Left ventricle myocardium inferior (tissue), 1 donor: ENCODE measurements around the gene L2HGDH. TPM values are rescaled to one million over a fixed set of nuclear protein-coding genes. Genes with fewer than 3 reads are reported as not detected.
A peak's percentile ranks its signal among the peaks of the same experiment; 100 is the strongest.

Source experiments
- DNase-seq: peaks from one replicate; pipeline ENCODE4 v3.0.0-alpha.2; 2020
- H3K27ac ChIP-seq: fragments of 200-600 bp; replicated peaks from 2 replicates; pipeline ENCODE4 v1.8.0; 2021
- H3K27me3 ChIP-seq: fragments of 200-600 bp; 2 replicates; pipeline ENCODE4 v1.8.0; 2021; ENCODE audit warnings: low read depth
- H3K36me3 ChIP-seq: fragments of 200-600 bp; 2 replicates; pipeline ENCODE4 v1.8.0; 2021
- H3K4me1 ChIP-seq: fragments of 200-600 bp; 2 replicates; pipeline ENCODE4 v1.8.0; 2021
- H3K4me3 ChIP-seq: fragments of 200-600 bp; 2 replicates; pipeline ENCODE4 v1.8.0; 2021; ENCODE audit warnings: mild to moderate bottlenecking, moderate library complexity
- H3K9me3 ChIP-seq: fragments of 200-600 bp; replicated peaks from 2 replicates; pipeline ENCODE4 v1.8.0; 2021
- CTCF ChIP-seq: fragments of 200-600 bp; IDR thresholded peaks from 2 replicates; pipeline ENCODE4 v1.8.0; 2021; ENCODE audit warnings: antibody characterized with exemption, mild to moderate bottlenecking, borderline replicate concordance
- intact Hi-C: fragments of 100-400 bp; cut with micrococcal nuclease; formaldehyde crosslinking; loops from one replicate; pipeline ENCODE4 v1.11.0; 2022
- long read RNA-seq: library from polyadenylated mRNA; unstranded; transcript quantifications from one replicate; pipeline ENCODE4 v2.0.0, GENCODE V29; 2021
- total RNA-seq: library from RNA; stranded (reverse); fragmentation: NEBNext Ultra II Directional; extraction: Animal tissue kit (Norgen Biotek cat#: 25700); gene quantifications from one replicate; pipeline ENCODE4 v1.2.1, GENCODE V29; 2021
- donor health status: DM: no; HTN: yes; CAD: no; lungs with severe emphysema.

The L2HGDH gene
- total RNA-seq = 11.3 TPM
- long read RNA-seq, full-length matches to known transcripts = 2 of 6 reads
- long read RNA-seq, partial matches to known transcripts = 1 of 6 reads
- long read RNA-seq, other reads (novel, unspliced or antisense) = 3 of 6 reads

DNA sequence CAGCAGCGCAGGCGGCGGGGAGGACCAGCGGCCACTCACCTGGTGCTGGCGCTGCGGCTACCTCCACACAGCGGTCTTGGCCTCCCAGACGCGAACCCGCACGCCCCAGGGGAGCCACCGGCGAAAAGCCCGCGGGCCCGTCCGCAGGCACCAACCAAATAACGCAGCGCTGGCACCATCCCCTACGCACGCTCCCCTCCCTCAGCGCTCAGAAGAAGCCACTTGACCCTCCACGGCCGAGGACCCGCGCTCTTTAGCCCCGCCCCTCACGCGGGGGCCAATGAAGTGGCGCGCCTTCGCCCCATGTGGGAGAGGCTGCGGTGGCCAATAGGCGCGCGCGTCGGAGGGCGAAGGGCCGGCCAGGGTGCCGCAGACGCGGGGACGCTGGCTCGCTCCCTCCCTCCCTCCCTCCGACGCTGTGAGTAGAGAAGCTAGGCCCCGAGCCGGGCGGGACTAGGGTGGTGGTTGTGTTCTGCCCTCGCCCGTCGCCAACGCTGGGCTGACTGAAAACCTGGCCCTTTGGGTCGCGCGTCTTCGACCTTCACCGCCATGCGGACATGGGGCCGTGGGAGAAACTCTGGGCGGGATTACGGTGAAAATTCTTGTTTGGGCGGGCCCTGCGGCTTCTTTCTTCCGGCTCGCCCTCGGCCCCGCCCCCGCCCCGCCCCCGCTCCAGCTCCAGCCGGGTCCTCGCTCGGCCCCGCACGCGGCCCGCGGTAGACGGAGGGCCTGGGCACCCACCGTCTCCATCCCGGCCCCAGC, at the start of gene L2HGDH, which contains the start of gene DMAC2L:
L2HGDH (minus strand) TSS at position 258 of the 762 bp plus-strand sequence; CDS start at position 179, 79 bp downstream.
DMAC2L (plus strand) TSS at position 353 of the 762 bp plus-strand sequence. CDS start 9,164 bp downstream, outside the sequence.
- Histone ChIP-seq H3K27ac (peak within 1 kb of the TSS; percentile 97), H3K36me3 (no peaks in the 10 kb centered on the region), H3K27me3 (no peaks in the 10 kb centered on the region), H3K9me3 (no peaks in the 10 kb centered on the region), H3K4me1 (peaks cover 27% of the 10 kb centered on the region), H3K4me3 (peak within 1 kb of the TSS; percentile 90)
- no peak for TF ChIP-seq CTCF
- intact Hi-C loops = no loop called here
- DNase-seq = peak; percentile 93

GRCh38 chr14:50360851-50361250, 48.8 kb upstream of the L2HGDH start:
- no peak overlapping the region for H3K27ac ChIP-seq
- intact Hi-C loops = no loop called here
- H3K36me3 ChIP-seq = peaks cover 7% of the 10 kb centered on the region
- no peak overlapping the region for H3K4me3 ChIP-seq
- TF ChIP-seq CTCF = no peak
- no peak for DNase-seq
- H3K27me3 ChIP-seq = no peaks in the 10 kb centered on the region
- H3K9me3 ChIP-seq = no peaks in the 10 kb centered on the region
- H3K4me1 ChIP-seq = peaks cover 15% of the 10 kb centered on the region

- Histone ChIP-seq H3K27ac (no peak overlapping the region), H3K4me1 (peaks cover 15% of the 10 kb centered on the region), H3K36me3 (peaks cover 7% of the 10 kb centered on the region), H3K27me3 (no peaks in the 10 kb centered on the region), H3K9me3 (no peaks in the 10 kb centered on the region), H3K4me3 (no peak overlapping the region)
- intact Hi-C loops = no loop called here
- DNase-seq = no peak
- TF ChIP-seq CTCF = no peak
Observed at GRCh38 chr14:50360093-50360492, 48.1 kb upstream of the L2HGDH start.

GRCh38 chr14:50359631-50360030, 47.6 kb upstream of the L2HGDH start:
- Histone ChIP-seq H3K36me3 (peaks cover 7% of the 10 kb centered on the region), H3K27ac (no peak overlapping the region), H3K4me1 (peaks cover 15% of the 10 kb centered on the region), H3K9me3 (no peaks in the 10 kb centered on the region), H3K4me3 (no peak overlapping the region), H3K27me3 (no peaks in the 10 kb centered on the region)
- DNase-seq = no peak
- TF ChIP-seq CTCF = no peak
- intact Hi-C loops = no loop called here

GRCh38 chr14:50357753-50358395, 45.8 kb upstream of the L2HGDH start:
- Histone ChIP-seq H3K9me3 (no peaks in the 10 kb centered on the region), H3K36me3 (peaks cover 7% of the 10 kb centered on the region), H3K27ac (no peak overlapping the region), H3K4me3 (no peak overlapping the region), H3K27me3 (no peaks in the 10 kb centered on the region), H3K4me1 (peaks cover under 1% of the 10 kb centered on the region)
- no peak for DNase-seq
- intact Hi-C loops = no loop called here
- no peak for TF ChIP-seq CTCF
